NCI-H1436 (cell line): ENCODE measurements around the gene ZNF497.
"Not testable (repeated sequence)": the region's sequence is repeated elsewhere in the genome, so short reads cannot be mapped to it uniquely, and the experiment has no call there.

Experiments
- DNase-seq: peaks from one replicate; lab custom pipeline; 2025; lab: John Stamatoyannopoulos, UW

ZNF497 gene

DNA sequence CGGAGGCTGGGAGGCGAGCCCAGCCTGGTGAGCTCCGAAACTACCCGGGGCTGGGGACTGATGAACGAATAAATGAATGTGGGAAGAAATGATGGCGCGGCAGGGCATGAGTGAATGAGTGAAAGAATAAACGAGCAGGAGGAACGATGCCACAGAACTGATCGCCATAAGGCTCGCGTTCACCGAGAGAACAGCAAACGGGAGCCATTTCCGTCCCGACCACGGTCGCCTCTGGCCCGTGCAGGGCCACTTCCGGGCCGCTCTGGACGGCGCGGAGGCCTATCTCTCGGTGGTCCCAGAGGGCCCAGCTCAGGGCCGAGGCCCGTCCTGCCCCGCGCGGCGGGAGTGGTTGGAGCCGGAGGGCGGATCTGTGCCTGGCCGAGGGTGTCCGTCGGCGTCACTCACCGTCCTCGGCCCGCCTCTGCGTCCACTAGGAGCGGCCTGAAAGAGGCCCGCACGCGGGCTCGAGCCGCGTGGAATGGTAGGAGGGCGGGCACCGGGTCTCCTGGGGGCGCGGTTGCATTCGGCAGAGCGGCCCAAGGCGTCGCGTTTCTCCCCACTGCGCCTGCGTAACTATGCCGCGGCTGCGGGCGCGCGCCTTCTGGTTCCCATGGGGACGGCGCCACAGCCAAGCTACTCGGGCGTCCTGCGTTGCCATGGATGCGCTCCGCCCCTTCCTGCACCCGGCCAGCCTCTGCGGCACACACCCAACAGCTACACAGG is at the start of gene ZNF497:
ZNF497 (minus strand) TSS at position 480 of the 723 bp plus-strand sequence. CDS start 5,116 bp downstream, outside the sequence.
- peak; percentile 98 for DNase-seq

- DNase-seq: peak; percentile 14
These were observed 46.6 kb upstream of the ZNF497 start for GRCh38 chr19:58409010-58409790.

DNA sequence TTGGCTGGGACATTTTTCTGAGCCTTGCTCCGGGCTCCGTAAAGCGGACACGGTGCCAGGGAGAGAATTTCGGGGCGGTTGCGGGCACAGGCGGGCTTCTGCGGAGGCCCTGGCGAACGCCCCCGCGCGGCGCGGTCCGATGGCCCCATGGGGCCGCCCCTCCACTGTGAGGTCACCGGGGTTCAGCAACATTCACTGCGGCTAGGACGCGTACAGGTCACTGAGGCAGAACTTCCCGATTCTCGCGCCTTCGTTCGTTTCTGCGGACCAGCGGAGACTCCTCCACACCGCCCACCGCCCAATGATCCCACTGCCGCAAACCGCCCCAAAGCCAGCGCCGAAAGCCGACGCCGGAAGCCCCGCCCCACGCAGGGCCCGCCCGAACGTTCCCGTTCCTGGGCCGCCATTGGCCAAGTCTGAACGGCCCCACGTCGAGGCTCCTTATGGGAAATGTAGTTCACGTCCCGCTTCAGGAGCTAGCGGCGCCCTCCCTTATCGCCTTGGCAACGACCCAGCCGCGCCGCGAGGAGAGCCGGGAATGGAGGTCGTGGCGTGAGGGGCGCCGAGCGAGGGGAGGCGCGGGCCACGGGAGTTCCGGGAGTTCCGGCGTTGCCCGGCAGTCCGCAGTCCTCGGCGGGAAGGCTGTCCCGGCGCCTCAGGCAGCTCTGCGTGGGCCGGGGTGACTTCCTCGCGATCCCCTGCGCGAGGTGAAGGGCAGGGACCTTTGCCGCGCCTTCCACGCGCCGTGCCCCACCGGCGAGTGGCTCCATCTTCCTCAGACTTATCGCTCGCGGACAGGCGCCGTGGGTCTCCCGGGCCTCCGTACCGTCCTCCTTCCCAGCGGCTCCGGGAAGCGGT is 45.8 kb upstream of the ZNF497 start, which contains the start of gene ZNF584:
ZNF584 (plus strand) TSS at position 498 of the 858 bp plus-strand sequence. CDS start 499 bp downstream, outside the sequence.
- peak; percentile 99 for DNase-seq

- DNase-seq: no peak
These were observed 45.2 kb upstream of the ZNF497 start for GRCh38 chr19:58407658-58408151.

DNA sequence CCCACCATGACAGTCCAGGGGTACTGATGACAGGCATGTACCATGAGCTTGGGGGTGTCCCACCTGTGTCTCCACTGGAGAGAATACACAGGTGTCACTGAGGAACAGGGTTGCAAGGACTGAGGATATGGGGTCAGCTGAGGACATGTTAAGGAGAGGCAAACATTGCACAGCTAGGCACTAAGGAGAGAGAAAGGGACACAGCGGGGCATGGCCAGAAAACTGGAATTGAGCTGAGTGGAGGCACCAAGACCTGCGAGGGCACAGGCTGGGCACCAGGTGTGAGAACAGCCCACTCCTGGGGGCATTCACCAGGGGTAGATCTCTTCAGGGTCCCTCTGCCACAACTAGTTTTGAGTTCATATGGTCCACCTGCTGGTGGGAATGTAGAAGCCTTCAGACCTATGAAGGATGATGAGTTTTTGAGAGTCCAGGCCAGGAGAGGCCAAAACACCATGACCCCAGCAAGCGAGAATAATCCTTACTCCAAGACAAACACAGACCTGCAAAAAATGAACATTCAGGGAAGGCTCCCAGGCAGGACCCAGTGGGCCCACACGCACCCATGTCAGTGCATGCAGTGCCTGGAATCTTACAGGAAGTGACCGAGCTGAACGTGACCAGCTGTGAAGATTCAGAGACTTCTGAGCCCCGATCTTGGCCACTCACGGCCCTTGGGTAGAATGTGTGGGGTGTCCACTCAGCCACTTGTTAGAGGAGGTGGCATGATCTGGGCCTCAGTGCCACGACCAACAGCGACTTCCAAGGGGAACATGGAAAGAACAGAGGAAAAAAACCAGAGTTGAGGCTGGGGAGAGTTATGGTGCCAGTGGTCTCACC is 44.5 kb upstream of the ZNF497 start:
- no peak for DNase-seq

DNA sequence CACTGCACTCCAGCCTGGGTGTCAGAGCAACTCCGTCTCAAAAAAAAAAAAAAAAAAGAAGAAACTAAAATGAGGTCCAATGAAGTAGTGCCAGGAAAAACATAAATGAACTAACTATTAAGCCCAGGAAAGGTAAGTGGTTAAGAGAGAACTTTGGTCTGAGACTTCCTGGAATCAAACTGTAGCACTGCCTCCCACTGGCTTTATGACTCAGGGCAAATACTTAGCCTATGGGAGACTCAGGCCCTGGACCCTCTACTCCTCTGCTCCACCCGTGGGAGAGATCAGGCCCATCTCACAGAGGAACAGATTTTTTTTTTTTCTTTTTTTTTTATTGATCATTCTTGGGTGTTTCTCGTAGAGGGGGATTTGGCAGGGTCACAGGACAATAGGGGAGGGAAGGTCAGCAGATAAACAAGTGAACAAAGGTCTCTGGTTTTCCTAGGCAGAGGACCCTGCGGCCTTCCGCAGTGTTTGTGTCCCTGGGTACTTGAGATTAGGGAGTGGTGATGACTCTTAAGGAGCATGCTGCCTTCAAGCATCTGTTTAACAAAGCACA is 41.4 kb upstream of the ZNF497 start:
- not testable (repeated sequence) for DNase-seq

DNA sequence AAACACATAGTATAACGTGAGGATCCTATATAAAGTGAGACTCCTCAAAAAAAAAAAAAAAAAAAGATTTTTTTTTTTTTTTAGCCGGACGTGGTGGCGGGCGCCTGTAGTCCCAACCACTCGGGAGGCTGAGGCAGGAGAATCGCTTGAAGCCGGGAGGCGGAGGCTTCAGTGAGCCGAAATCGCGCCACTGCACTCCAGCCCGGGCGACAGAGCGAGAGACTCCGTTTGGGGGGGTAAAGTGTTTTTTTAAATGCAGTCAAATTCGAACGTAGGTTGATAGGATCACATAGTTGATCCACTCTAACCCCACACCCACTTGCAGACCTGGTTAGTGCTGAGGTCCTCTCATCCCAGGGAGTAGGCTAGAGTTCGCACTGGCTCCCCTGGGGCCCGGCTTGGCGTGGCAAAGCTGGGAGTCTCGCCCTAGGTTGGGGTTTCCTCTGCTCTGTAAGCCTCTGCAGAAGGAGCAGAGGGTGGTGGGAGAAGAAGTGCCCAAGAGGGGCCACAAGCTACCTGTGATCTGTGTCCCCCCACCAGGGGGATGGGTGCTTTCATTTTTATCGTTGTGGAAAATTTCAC is 39.4 kb upstream of the ZNF497 start:
- DNase-seq: no peak

DNA sequence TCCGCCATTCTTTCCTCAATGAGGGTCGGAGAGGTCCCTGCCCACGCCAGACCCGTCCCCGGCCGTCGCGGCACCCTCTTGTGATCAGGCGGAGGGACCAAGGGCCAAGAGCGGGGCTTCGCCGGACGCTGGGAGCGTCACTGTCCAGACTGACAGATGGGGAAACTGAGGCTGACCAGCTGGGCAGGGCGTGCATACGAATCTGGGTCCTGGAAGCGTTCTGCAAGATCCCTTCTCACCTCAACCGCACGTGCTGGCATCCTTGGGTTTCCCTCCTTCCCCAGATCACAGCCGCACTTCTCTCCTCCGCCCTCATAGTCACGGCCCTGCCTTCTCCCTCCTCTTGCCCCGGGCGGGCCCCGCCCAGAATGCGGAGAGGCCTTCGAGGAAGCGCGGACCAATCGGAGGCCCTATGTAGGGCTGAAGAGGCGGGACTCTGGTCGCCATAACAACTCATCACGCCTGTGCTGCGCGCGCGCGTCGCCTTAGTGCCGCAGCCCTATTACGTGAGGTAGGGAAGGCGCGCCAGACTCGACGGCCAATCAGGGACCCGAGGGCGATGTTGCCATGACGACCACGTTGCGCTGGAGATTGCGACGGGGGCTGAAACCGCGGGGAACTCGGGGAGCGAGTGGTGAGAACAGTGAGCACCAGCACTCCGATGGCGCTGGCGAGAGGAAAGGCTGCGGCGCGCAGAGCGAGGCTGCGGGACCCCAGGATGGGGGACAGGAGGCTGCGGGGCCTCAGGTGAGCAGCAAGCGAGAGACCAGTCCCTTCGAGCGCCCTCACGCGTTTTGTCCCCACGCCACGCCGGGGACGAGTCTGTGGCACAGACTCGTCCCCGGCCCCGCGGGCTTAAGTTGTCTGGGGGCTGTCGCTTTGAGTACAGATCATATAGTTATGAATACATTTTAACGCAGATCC is 38.6 kb upstream of the ZNF497 start:
- DNase-seq: peak; percentile 100

GRCh38 chr19:58400316-58400915 is 37.9 kb upstream of the ZNF497 start:
- peak; percentile 87 for DNase-seq

DNA sequence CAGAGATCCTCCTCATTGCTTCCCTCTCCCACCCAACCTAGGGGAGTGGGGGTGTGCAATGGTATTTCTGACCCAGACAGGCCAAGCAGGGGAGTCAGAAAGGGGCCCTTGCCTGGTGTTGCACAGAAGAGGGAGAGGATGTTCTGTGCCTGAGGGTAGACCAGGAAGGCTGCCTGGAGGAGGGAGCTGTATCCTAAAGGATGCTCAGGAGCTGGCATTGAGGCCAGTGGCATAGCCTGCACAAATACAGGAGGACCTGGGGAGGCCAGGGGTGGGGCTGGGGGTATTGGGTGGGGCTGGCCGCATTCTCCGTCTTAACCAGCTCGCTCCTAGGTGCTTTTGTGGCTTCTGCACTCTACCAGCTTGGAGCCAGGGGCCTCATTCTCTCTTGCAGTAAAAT is 37.4 kb upstream of the ZNF497 start:
- DNase-seq: no peak

DNA sequence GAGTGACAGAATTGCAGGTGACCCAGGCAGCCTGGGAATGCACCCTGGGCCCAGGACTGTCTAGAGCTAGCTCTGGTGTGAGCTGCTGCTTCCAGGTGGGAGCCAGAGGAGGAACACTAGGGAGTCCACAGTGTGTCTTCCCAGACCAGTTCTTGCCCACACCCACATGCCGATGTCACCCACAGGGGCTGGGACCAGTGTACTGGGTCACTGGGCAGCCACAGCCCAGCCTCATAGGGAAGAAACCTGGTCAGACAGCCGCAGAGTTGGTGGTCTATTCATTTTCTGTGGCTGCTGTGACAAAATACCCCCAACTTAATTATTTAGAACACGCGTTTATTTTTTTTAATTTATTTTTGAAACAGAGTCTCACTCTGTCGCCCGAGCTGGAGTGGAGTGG is 36.0 kb upstream of the ZNF497 start:
- no peak for DNase-seq

- no peak for DNase-seq
These were observed 35.5 kb upstream of the ZNF497 start for GRCh38 chr19:58398087-58398486.

DNA sequence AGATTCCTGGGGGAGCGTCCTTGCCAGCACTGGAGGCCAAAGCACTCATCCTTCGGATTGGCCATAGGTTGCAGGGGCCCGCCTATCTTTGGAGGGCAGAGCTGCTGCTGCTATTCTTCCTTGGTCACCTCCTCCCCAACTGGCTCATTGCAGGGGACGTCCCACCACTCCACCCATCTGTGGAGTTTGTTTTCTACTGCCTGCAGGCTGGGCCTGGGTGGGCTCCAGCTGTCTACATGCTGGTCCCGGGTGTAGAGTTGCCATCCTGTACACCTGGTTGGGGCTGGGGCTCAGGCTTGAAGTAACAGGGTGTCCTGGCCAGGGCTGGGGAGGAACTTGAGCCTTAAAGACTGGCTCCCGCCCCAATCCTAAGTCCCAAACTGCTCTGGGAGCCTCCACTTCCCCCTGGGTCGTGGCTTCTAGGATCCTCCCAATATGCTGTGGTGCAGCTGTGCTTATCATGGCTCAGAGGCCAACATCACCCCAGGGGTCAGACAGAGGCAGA is 35.0 kb upstream of the ZNF497 start:
- DNase-seq: no peak

DNA sequence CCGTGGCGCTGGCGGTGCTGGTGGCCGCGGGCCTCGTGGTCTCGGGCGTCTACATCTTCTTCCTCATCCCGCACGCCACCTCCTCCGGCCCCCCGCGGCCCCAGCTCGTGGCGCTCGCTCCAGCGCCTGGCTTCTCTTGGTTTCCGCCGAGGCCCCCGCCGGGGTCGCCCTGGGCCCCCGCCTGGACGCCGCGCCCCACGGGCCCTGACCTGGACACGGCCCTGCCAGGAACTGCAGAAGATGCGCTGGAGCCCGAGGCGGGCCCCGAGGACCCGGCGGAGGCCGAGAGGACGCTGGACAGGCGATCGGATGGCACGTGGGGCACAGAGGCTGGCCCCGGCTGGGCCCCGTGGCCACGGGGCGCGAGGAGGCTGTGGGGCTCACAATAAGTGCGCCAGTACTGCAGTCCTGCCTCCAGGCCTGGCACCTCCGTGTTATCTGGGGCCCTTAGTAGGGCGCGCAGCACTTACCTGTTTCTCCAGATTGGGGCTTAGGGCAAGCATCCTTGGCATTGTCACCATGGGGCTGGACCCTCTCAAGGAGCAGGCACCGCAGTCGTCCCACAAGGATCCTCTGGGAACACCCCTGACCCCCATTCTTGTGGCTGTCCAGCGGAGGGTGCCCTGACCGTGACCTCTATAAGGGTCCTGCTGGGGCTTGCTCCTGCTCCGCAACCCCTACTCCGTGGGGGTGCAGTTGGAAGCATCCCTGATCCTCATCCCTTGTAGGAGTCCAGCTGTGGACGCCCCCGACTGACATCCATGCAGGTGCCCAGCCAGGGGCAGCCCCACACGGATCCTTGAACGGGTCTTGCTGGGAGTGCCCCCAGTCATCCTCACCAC is 34.4 kb upstream of the ZNF497 start:
- DNase-seq: no peak

- DNase-seq: no peak
These were observed 33.6 kb upstream of the ZNF497 start for GRCh38 chr19:58395979-58396627.

DNA sequence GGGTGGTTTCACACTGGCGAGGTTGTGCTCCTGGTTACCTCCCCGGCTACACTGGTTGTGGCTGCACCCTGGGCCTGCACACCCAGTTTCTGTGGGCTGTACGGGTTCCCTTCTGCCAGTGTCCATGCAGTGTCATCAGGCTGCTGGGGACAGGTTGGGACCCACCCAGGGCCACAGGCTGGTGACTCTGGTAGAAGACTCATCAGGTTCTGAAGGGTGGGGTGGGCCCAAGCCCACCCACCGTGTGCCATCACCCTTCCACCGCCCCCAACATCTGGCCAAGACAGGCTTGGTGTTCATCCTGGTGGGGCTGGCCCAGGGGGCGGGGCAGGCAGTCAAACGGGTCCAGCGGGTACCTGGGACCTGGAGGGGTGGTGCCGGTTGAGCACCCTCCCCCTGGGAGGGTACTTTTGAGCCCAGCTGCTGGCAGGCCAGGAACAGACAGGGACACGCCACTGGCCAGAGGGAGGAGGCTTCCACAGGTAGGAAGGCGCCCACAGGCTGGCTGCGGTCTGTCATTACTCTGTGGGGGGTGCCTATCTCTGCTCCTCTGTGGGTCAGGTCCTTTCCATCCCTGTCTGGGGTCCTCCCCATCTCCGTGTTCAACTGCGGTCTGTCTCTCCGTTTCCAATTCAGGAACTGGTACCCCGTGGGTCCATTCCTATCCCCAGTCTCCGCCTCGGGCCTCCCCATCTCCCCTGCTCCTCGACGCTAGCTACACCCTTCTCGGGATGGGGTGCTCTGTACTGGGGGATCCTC is 32.8 kb upstream of the ZNF497 start, which contains the start of gene RNF225:
RNF225 (plus strand) TSS at position 437 of the 759 bp plus-strand sequence. CDS start 434 bp downstream, outside the sequence.
- no peak for DNase-seq
